PC-3 (cell line): ENCODE measurements around the gene TRIM71.

Experiments used
- EZH2 ChIP-seq: fragments of 300-600 bp; sonication (generic); IDR thresholded peaks from one replicate; pipeline ENCODE4 v1.6.1; 2017; ENCODE audit warnings: antibody characterized with exemption, mild to moderate bottlenecking, low read length; ENCODE audit not compliant: unreplicated experiment
- TF ChIP-seq, protein P1 (sequence below): fragments of 300-600 bp; sonication (generic); conservative IDR thresholded peaks from 2 replicates; pipeline ENCODE4 v1.5.1; 2017; ENCODE audit warnings: antibody characterized with exemption, low read depth, mild to moderate bottlenecking, low read length

DNA sequence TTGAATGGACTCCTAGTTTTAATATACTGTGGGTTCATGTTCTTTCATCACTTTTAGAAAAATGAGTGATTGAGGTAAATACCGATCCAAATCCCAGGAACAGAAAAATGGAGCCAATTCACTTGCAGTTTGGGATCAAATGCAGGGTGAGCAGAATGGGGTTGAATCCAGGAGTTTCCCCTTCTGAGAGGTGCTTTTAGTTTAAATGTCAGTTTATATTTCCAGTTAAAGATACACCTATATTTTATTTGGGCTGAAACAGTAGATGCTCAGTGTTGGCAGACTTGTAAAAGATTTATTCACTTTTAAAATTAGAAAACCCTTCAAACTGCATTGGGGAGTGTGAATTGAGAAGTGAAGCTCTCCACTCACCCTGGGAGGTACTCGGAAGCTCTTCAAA lies 2.6 kb downstream of the TRIM71 start:
- TF ChIP-seq, protein P1, sequence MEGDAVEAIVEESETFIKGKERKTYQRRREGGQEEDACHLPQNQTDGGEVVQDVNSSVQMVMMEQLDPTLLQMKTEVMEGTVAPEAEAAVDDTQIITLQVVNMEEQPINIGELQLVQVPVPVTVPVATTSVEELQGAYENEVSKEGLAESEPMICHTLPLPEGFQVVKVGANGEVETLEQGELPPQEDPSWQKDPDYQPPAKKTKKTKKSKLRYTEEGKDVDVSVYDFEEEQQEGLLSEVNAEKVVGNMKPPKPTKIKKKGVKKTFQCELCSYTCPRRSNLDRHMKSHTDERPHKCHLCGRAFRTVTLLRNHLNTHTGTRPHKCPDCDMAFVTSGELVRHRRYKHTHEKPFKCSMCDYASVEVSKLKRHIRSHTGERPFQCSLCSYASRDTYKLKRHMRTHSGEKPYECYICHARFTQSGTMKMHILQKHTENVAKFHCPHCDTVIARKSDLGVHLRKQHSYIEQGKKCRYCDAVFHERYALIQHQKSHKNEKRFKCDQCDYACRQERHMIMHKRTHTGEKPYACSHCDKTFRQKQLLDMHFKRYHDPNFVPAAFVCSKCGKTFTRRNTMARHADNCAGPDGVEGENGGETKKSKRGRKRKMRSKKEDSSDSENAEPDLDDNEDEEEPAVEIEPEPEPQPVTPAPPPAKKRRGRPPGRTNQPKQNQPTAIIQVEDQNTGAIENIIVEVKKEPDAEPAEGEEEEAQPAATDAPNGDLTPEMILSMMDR = no peak
- no peak for TF ChIP-seq EZH2
